Measurements from ENCODE around the gene MYOM1.
A peak's percentile ranks its signal among the peaks of the same experiment; 100 is the strongest.
"Not testable (repeated sequence)": the region's sequence is repeated elsewhere in the genome, so short reads cannot be mapped to it uniquely, and the experiment has no call there.

MYOM1 gene

GRCh38 chr18:3248658-3249359 is 29.0 kb upstream of the MYOM1 start:
- DNase-seq = peak; percentile 73

GRCh38 chr18:3248062-3248657 is 28.4 kb upstream of the MYOM1 start:
- peak; percentile 38 for DNase-seq

- DNase-seq = peak; percentile 94
Measured at GRCh38 chr18:3247240-3248061, 27.7 kb upstream of the MYOM1 start, which contains the start of gene MYL12A. Gene MYL12A (plus strand): TSS chr18:3247801. CDS start chr18:3253248, 5,447 bp downstream.

GRCh38 chr18:3246635-3247239 is 27.0 kb upstream of the MYOM1 start:
- no peak for DNase-seq

GRCh38 chr18:3245853-3246634 is 26.3 kb upstream of the MYOM1 start:
- DNase-seq = peak; percentile 82

- no peak for DNase-seq
Measured at GRCh38 chr18:3245185-3245564, 25.4 kb upstream of the MYOM1 start.

GRCh38 chr18:3238742-3239141 is 19.0 kb upstream of the MYOM1 start:
- DNase-seq = no peak

GRCh38 chr18:3236470-3236869 is 16.7 kb upstream of the MYOM1 start:
- no peak for DNase-seq

- no peak for DNase-seq
Measured at GRCh38 chr18:3235846-3236245, 16.1 kb upstream of the MYOM1 start.

GRCh38 chr18:3234457-3234856 is 14.7 kb upstream of the MYOM1 start:
- DNase-seq = no peak

- DNase-seq = no peak
Measured at GRCh38 chr18:3233433-3234168, 13.8 kb upstream of the MYOM1 start.

- no peak for DNase-seq
Measured at GRCh38 chr18:3233004-3233403, 13.2 kb upstream of the MYOM1 start.

- no peak for DNase-seq
Measured at GRCh38 chr18:3230401-3231334, 10.9 kb upstream of the MYOM1 start.

- no peak for DNase-seq
Measured at GRCh38 chr18:3226048-3226447, 6.3 kb upstream of the MYOM1 start.

- DNase-seq = no peak
Measured at GRCh38 chr18:3225588-3225987, 5.8 kb upstream of the MYOM1 start.

GRCh38 chr18:3224223-3224622 is 4.5 kb upstream of the MYOM1 start:
- no peak for DNase-seq

- no peak for DNase-seq
Measured at GRCh38 chr18:3223356-3223755, 3.6 kb upstream of the MYOM1 start.

- no peak for DNase-seq
Measured at GRCh38 chr18:3221496-3221895, 1.7 kb upstream of the MYOM1 start.

GRCh38 chr18:3220868-3221267 is 1.1 kb upstream of the MYOM1 start:
- not testable (repeated sequence) for DNase-seq

GRCh38 chr18:3219241-3219630 is 532 bp downstream of the MYOM1 start:
- no peak for DNase-seq

- DNase-seq = no peak
Measured at GRCh38 chr18:3218819-3219218, 949 bp downstream of the MYOM1 start.

Data from CD4-positive, alpha-beta T cell treated with Interleukin-17A for 1 hour (primary cell).